ENCODE results near the gene GBF1.
"Not testable (repeated sequence)": the region's sequence is repeated elsewhere in the genome, so short reads cannot be mapped to it uniquely, and the experiment has no call there.

GBF1 gene

DNA sequence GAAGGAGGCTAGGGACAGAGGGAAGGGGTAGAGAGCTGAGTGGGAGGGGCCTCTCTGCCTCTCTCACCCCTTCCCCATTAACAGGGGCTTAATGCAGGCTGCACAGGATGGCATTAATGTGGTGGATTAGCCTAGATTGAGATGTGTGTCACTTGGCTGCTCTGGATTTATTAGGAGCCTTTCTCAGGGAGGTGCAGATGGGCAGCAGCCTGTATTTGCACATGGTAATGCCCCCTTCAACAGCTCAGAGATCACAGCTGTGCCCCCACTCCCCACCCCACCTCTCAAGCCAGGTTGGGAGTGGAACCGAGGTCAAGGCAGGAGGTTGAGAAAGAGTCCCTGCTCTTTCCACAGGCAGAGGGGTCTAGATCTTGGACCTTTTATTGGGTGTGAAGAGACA is 11.3 kb upstream of the GBF1 start:
- no peak for DNase-seq (ENCODE audit: low read depth in 2 of 2)

DNA sequence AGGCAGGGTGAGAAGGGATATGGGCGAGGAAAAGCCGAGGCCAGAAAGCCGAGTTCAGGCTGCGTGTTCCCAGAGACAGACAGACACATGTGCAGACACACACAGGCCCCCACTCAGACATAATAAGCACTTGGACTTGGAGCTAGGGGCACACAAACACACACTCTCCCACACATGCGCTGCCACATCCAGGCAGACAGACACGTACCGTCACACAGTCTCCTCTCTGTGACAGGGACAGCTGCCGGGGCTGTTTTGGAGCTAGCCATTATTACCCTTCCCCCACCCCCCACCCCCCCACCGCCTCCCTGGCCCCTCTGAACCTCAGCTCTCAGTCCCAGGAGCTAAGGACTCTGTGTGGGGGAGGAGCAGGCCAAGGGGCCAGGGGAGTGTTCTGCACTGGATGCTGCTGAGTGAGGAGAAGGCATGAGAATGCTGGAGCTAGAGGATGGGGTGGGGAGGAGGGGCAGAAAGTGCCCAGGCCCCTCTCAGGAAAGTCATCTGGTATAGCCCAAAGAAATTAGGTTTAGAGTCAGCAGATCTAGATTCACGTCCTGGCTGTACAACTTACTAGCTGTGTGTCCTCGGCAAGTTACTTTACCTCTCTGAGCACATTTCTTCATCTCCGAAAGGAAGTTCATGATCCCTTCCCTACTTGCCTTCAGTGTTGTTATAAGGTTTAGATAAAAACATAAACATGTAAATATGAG is 10.3 kb upstream of the GBF1 start:
- DNase-seq (ENCODE audit: low read depth in 2 of 2) = no peak

DNA sequence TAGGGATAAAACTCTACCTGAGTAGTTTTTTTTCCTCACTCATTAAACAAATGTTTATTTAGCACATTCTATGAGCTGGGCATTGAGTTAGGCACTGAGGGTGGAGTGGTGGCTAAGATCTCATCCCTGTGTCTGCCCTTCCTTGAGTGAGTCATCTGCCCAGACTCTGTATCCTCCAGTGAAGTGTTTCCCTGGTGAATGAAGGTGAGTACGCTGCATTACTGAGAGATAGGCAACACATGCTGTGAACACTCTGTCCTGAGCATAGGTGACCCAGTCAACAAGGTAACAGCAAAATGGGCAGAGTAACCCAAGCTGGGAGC is 9.8 kb upstream of the GBF1 start:
- DNase-seq (ENCODE audit: low read depth in 2 of 2) = no peak

DNA sequence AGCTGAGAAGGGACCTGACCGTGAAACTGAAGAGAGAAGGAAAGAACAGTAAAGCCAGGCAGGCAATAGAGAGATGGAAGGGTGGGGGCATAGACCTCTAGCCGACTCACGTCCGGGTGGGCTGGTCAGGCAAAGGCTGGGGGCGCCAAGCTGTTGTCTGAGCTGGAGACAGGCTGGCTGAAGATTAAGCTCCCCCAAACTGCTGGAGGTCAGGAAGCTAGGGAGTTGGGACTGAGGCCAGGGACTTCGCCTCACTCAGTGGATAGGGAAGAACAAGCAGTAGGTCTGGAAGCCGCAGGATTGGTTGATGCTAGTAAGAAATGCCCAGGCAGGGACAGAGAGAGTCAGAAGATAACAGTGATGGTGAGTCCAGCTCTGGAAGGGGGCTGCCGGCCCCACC is 9.3 kb upstream of the GBF1 start:
- DNase-seq (ENCODE audit: low read depth in 2 of 2) = no peak

GRCh38 chr10:102237711-102238252 is 7.5 kb upstream of the GBF1 start:
- no peak for DNase-seq (ENCODE audit: low read depth in 2 of 2)

GRCh38 chr10:102240467-102241031 is 4.8 kb upstream of the GBF1 start:
- no peak for DNase-seq (ENCODE audit: low read depth in 2 of 2)

- no peak for DNase-seq (ENCODE audit: low read depth in 2 of 2)
Measured at GRCh38 chr10:102241032-102241443, 4.3 kb upstream of the GBF1 start.

DNA sequence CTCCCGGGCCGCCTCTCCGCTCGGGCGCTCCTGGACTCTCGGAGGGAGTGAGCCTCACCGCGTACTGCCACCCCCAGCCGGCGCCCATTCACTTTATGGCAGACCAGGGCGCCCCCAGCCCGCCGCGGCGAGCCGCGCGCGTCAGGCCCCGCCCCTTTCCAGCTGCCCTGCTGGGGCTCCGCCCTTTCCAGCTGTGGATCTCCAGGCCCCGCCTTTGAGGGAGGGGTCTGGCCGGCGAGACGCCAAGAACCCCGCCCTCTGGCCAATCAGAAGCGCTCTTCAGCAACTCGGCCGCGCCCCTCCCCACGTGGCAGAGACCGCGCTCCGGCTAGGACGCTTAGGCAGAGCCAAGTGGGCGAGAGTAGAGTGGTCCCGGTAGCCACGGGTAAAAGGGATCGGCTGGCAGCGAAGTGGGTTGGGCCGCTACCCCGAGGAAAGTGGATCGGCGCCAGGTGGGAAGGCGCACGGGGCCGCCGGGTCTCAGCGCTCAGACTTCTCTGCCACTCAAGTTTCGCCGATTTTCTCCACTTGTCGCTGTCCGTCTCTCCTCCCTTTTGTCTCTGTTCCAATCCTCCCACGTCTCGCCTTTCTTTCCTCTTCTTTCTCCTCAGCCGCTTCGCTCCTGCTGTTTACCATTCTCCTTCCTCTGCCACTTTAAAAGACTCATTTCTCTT is 3.8 kb upstream of the GBF1 start, which contains the start of gene PITX3:
Gene PITX3, minus strand, starts transcription at position 69 of the 674 bp plus-strand sequence. CDS start 9,432 bp downstream, outside the sequence.
- peak; percentile 73 to 81 for DNase-seq (ENCODE audit: low read depth in 2 of 2)

DNA sequence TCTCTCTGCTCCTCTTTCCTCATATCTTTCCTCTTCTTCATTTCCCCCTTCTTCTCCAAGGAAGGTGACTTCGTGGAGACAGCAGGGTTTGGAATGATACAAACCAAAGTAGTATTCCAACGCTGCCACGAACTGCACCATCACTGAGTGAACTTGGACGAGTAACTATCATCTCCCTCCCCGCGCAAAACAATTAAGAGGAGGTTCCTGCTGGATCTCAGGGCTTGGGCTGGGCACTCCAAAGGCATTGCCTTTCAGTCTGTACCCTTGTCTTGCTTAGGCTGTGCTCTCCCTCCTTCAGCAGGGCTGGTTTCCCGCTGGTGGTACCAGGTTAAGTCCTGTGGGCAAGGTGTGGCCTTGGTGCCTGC is 3.2 kb upstream of the GBF1 start:
- no peak for DNase-seq (ENCODE audit: low read depth in 2 of 2)

GRCh38 chr10:102243309-102243708 is 2.0 kb upstream of the GBF1 start:
- no peak for DNase-seq (ENCODE audit: low read depth in 2 of 2)

DNA sequence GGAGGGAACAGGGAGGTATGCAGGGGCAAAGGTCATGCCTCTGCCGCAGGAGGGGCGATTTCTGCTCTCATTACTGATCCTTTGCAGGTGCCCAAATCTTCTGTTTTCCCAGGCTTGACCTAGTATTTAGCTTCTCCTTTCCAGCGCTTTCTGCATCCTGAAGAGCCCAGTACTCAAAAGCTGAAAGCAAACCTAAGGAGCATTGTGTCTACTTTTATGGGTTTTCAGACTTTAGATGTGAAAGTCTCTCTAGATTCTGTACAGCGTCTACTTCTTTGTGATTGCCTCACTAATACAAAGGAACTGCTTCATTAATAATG is 560 bp downstream of the GBF1 start:
- no peak for DNase-seq (ENCODE audit: low read depth in 2 of 2)

DNA sequence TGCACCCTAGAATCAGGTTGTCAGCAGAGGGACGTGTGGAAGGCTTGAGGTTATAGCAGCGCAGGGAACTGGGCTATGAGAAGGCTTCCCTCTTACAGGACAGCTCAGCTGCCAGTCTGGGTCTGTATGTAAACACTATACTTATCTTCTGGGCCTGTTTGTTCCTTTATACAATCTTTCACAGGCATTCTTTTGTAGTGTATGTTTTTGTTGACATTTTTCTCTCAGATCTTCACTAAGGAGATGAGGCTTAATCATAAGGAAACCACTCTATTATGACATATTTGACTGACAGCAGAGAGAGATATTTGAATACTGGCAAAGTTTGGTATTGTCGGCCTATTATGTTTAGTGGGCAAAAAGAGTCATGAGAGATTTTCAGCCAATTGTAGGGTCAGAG is 929 bp downstream of the GBF1 start:
- DNase-seq (ENCODE audit: low read depth in 2 of 2) = no peak

DNA sequence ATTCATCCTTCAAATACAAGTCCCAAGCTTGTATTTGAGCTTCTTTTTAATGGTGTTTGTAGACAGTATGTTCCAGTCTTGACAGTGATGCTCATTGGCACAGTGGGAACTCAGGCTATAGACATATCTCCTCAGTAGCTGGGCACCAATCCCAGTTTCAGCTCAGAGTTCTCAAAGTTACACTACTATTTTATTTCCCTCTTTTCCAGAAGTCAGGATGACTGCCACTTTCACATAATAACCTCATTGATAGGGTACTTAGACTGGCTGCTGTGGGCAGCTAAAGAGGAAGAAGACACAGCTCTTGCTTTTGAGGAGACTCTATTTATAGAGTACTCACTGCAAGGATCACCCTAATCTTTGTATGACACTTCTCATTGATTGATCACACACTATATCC is 2.4 kb downstream of the GBF1 start:
- DNase-seq (ENCODE audit: low read depth in 2 of 2) = no peak

- DNase-seq (ENCODE audit: low read depth in 2 of 2) = not testable (repeated sequence)
Measured at GRCh38 chr10:102252508-102252907, 7.2 kb downstream of the GBF1 start.

GRCh38 chr10:102254426-102254825 is 9.1 kb downstream of the GBF1 start:
- DNase-seq (ENCODE audit: low read depth in 2 of 2) = no peak

GRCh38 chr10:102255404-102255803 is 10.1 kb downstream of the GBF1 start:
- DNase-seq (ENCODE audit: low read depth in 2 of 2) = no peak

DNA sequence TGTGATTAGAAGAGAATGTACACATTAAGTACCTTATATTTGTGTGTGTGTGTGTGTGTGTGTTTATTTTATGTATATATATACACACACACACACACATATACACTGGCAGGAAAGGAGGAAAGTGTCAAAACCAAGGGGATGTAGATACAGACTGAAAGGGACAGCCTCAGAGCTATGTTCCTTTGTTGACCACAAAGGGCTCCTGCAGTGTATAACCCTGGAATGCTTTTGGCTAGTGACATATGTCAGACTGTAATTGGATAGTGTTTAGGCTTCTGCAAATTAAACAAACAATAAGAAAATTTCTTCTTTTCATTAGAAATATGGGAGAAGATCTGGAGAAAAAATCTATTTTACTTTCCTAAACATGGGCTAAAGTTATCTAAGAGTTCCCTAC is 15.9 kb downstream of the GBF1 start:
- no peak for DNase-seq (ENCODE audit: low read depth in 2 of 2)

GRCh38 chr10:102261842-102262241 is 16.5 kb downstream of the GBF1 start:
- no peak for DNase-seq (ENCODE audit: low read depth in 2 of 2)

DNA sequence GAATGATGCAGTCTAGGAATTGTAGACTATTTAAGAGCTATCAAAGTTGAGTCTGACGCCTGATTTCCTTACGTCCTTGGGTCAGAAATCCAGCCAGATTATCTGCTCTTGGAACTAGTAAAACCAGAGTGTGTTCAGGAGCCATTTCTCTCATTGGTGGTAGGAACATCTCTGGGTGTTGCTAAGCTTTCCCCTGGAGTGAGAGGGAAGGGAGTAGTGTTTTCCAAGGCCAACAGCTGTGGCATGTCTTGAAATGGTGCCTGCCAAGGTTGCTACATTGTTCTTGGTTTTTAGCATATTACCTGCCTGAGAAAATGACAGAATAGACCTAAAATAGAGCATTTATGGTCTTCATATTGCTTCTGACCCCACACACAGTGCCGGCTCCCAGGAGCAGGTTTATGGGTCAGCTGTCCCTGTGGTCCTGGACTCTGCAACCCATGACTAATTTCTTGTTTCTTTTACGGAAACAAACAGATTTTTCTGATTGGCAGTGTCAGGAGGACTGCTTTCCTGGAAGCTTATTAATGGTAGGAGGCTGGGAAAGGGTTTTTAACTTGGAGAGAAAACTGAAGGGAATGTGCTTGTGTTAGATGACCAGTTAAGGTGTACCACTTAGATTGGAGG is 17.5 kb downstream of the GBF1 start:
- no peak for DNase-seq (ENCODE audit: low read depth in 2 of 2)

- no peak for DNase-seq (ENCODE audit: low read depth in 2 of 2)
Measured at GRCh38 chr10:102264371-102264770, 19.0 kb downstream of the GBF1 start.

DNA sequence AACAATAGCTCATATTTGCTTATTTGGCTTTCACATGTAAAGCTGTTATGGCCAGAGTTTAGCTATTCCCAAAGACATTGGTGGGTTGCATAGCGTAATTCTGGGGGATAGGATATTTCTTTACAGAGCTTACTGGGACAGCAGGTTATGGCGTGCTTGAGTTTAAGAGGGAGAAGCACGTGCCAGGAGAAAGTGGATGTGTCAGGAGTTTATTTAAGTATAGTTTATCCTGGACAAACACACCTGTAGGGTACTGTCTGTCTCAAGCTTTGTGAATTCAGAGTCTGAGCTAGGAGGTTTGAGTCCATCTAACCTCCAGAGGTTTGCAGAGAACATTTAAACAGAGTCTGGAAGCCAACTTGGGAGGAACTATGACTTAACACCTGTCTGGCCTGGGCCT is 21.3 kb downstream of the GBF1 start:
- DNase-seq (ENCODE audit: low read depth in 2 of 2) = no peak

- DNase-seq (ENCODE audit: low read depth in 2 of 2) = no peak
Measured at GRCh38 chr10:102267748-102268147, 22.4 kb downstream of the GBF1 start.

DNA sequence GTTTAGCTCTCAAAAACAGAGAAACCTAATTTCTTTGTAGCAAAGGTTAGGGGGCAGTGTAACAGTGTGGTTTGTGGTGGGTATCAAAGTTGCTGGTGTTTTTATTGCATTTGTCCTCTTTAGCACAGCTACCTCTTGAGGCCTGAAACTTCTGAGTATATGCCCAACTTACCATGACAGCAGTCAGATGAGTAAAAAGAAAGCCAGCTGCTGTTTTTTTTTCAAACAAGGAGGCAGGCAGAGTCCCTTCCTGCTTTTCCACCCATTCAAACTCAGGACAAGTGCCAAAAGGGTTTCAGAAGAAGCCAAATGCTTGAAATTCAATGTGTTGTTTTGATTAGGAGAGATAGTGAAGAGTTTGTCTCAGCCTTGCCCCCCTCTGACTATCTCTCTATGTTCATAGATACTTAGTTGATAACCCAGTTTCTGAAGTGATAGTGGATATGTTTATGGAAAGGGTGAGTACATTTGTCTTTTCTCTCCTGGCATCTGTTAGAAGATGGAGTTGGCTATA is 23.1 kb downstream of the GBF1 start:
- no peak for DNase-seq (ENCODE audit: low read depth in 2 of 2)
